Neural cell (in vitro differentiated cells): Measurements from ENCODE around the gene TOPORS. TPM values are rescaled to one million over a fixed set of nuclear protein-coding genes. Genes with fewer than 3 reads are reported as not detected.

Experiments
- H2AFZ ChIP-seq: fragments of 200-600, 300-800 bp; sonication (generic), shearing (Covaris generic); 2 replicates; pipeline ENCODE4 v1.6.0; 2014; ENCODE audit warnings: low read depth, mild to moderate bottlenecking, antibody characterized with exemption, low read length, moderate library complexity
- H3F3A ChIP-seq: fragments of 200-600 bp; shearing (Covaris generic); 2 replicates; pipeline ENCODE4 v1.6.1; 2016; ENCODE audit warnings: mild to moderate bottlenecking, moderate library complexity, mixed read lengths, antibody characterized with exemption, low read length; ENCODE audit not compliant: insufficient read depth, poor library complexity, severe bottlenecking
- H3K27ac ChIP-seq: fragments of 200-600, 300-800 bp; sonication (generic), shearing (Covaris generic); 2 replicates; pipeline ENCODE4 v1.5.1; 2014; ENCODE audit warnings: mild to moderate bottlenecking, low read length, moderate library complexity
- H3K27me3 ChIP-seq: fragments of 300-800, 200-600 bp; sonication (generic), shearing (Covaris generic); 2 replicates; pipeline ENCODE4 v1.6.0; 2014; ENCODE audit warnings: mild to moderate bottlenecking, low read depth, low read length, moderate library complexity; ENCODE audit not compliant: insufficient read depth
- H3K36me3 ChIP-seq: fragments of 300-800, 200-600 bp; sonication (generic), shearing (Covaris generic); 2 replicates; pipeline ENCODE4 v1.5.1; 2014; ENCODE audit warnings: mild to moderate bottlenecking, antibody characterized with exemption, low read length, moderate library complexity; ENCODE audit not compliant: insufficient read depth
- H3K4me2 ChIP-seq: fragments of 300-800, 200-600 bp; sonication (generic), shearing (Covaris generic); 2 replicates; pipeline ENCODE4 v1.6.0; 2014; ENCODE audit warnings: mild to moderate bottlenecking, low read length
- H3K4me3 ChIP-seq: fragments of 300-800, 200-600 bp; sonication (generic), shearing (Covaris generic); 2 replicates; pipeline ENCODE4 v1.5.1; 2014; ENCODE audit warnings: mild to moderate bottlenecking, low read length, moderate library complexity
- H3K79me2 ChIP-seq: fragments of 200-600 bp; shearing (Covaris generic); replicated peaks from 2 replicates; pipeline ENCODE4 v1.6.0; 2014; ENCODE audit warnings: mild to moderate bottlenecking, low read length, moderate library complexity; ENCODE audit not compliant: insufficient read depth
- H3K9ac ChIP-seq: fragments of 300-800, 200-600 bp; sonication (generic), shearing (Covaris generic); 2 replicates; pipeline ENCODE4 v1.6.1; 2016; ENCODE audit warnings: mild to moderate bottlenecking, low read length, mixed read lengths
- H3K9me2 ChIP-seq: fragments of 200-600 bp; shearing (Covaris generic); 2 replicates; pipeline ENCODE4 v1.6.1; 2016; ENCODE audit warnings: mild to moderate bottlenecking, low read length, mixed read lengths; ENCODE audit not compliant: insufficient read depth
- H3K9me3 ChIP-seq: fragments of 200-600, 300-800 bp; sonication (generic), shearing (Covaris generic); 2 replicates; pipeline ENCODE4 v1.6.1; 2016; ENCODE audit warnings: mild to moderate bottlenecking, mixed run types, low read length, moderate library complexity, mixed read lengths
- H4K20me1 ChIP-seq: fragments of 200-600 bp; shearing (Covaris generic); 2 replicates; pipeline ENCODE4 v1.6.1; 2016; ENCODE audit warnings: mild to moderate bottlenecking, mixed run types; ENCODE audit not compliant: insufficient read depth
- EP300 ChIP-seq: fragments of 450-650 bp; conservative IDR thresholded peaks from 2 replicates; pipeline ENCODE4 v1.6.1; 2014; ENCODE audit warnings: antibody characterized with exemption, mild to moderate bottlenecking, moderate library complexity; ENCODE audit not compliant: poor library complexity, severe bottlenecking
- EZH2 ChIP-seq: fragments of 200-600, 300-800 bp; shearing (Covaris generic), sonication (generic); IDR thresholded peaks from 2 replicates; pipeline ENCODE4 v1.6.1; 2014; ENCODE audit warnings: antibody characterized with exemption, low read length, borderline replicate concordance, mild to moderate bottlenecking; ENCODE audit not compliant: insufficient read depth, poor library complexity, severe bottlenecking
- MXI1 ChIP-seq: fragments of 450-650 bp; conservative IDR thresholded peaks from 2 replicates; pipeline ENCODE4 v1.6.1; 2014; ENCODE audit warnings: antibody characterized with exemption, mild to moderate bottlenecking; ENCODE audit not compliant: poor library complexity, severe bottlenecking
- POLR2AphosphoS5 ChIP-seq: IDR thresholded peaks from 2 replicates; pipeline ENCODE4 v1.6.1; 2012
- RAD21 ChIP-seq: fragments of 450-650 bp; conservative IDR thresholded peaks from 2 replicates; pipeline ENCODE4 v1.6.1; 2014; ENCODE audit warnings: antibody characterized with exemption, mild to moderate bottlenecking, moderate library complexity
- SMC3 ChIP-seq: fragments of 450-650 bp; conservative IDR thresholded peaks from 2 replicates; pipeline ENCODE4 v1.6.1; 2014; ENCODE audit warnings: antibody characterized with exemption, mild to moderate bottlenecking, moderate library complexity; ENCODE audit not compliant: poor library complexity
- TAF1 ChIP-seq: IDR thresholded peaks from 2 replicates; pipeline ENCODE4 v1.6.1; 2012; ENCODE audit warnings: low read depth
- polyA plus RNA-seq: library from polyadenylated mRNA; depleted of rRNA; stranded (reverse); fragments of >200 nt; gene quantifications from 2 replicates; pipeline ENCODE4 v1.2.3, GENCODE V29; 2014
- TF ChIP-seq, protein P1 (sequence below): IDR thresholded peaks from 2 replicates; pipeline ENCODE4 v1.6.1; 2012; ENCODE audit warnings: borderline replicate concordance
- TF ChIP-seq, protein P2 (sequence below): fragments of 450-650 bp; IDR thresholded peaks from 2 replicates; pipeline ENCODE4 v1.5.1; 2014; ENCODE audit warnings: antibody characterized with exemption, mild to moderate bottlenecking, moderate library complexity; ENCODE audit not compliant: poor library complexity, severe bottlenecking

Gene TOPORS
- polyA plus RNA-seq, 1 donor from 2014 or later = 18.0 TPM

GRCh38 chr9:32533816-32534215 is 18.6 kb downstream of the TOPORS start:
- H3K9me3 ChIP-seq = no peaks in the 10 kb centered on the region
- no peak overlapping the region for H2AFZ ChIP-seq
- H3K79me2 ChIP-seq = no peaks in the 10 kb centered on the region
- no peaks in the 10 kb centered on the region for H3F3A ChIP-seq
- H3K27ac ChIP-seq = no peak overlapping the region
- TF ChIP-seq POLR2AphosphoS5 (no peak), SMC3 (no peak), EZH2 (no peak), RAD21 (no peak), TAF1 (no peak), MXI1 (no peak), EP300 (no peak)
- TF ChIP-seq, protein P1, sequence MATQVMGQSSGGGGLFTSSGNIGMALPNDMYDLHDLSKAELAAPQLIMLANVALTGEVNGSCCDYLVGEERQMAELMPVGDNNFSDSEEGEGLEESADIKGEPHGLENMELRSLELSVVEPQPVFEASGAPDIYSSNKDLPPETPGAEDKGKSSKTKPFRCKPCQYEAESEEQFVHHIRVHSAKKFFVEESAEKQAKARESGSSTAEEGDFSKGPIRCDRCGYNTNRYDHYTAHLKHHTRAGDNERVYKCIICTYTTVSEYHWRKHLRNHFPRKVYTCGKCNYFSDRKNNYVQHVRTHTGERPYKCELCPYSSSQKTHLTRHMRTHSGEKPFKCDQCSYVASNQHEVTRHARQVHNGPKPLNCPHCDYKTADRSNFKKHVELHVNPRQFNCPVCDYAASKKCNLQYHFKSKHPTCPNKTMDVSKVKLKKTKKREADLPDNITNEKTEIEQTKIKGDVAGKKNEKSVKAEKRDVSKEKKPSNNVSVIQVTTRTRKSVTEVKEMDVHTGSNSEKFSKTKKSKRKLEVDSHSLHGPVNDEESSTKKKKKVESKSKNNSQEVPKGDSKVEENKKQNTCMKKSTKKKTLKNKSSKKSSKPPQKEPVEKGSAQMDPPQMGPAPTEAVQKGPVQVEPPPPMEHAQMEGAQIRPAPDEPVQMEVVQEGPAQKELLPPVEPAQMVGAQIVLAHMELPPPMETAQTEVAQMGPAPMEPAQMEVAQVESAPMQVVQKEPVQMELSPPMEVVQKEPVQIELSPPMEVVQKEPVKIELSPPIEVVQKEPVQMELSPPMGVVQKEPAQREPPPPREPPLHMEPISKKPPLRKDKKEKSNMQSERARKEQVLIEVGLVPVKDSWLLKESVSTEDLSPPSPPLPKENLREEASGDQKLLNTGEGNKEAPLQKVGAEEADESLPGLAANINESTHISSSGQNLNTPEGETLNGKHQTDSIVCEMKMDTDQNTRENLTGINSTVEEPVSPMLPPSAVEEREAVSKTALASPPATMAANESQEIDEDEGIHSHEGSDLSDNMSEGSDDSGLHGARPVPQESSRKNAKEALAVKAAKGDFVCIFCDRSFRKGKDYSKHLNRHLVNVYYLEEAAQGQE = no peak
- TF ChIP-seq, protein P2, sequence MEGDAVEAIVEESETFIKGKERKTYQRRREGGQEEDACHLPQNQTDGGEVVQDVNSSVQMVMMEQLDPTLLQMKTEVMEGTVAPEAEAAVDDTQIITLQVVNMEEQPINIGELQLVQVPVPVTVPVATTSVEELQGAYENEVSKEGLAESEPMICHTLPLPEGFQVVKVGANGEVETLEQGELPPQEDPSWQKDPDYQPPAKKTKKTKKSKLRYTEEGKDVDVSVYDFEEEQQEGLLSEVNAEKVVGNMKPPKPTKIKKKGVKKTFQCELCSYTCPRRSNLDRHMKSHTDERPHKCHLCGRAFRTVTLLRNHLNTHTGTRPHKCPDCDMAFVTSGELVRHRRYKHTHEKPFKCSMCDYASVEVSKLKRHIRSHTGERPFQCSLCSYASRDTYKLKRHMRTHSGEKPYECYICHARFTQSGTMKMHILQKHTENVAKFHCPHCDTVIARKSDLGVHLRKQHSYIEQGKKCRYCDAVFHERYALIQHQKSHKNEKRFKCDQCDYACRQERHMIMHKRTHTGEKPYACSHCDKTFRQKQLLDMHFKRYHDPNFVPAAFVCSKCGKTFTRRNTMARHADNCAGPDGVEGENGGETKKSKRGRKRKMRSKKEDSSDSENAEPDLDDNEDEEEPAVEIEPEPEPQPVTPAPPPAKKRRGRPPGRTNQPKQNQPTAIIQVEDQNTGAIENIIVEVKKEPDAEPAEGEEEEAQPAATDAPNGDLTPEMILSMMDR = no peak
- H4K20me1 ChIP-seq = no peaks in the 10 kb centered on the region
- no peaks in the 10 kb centered on the region for H3K27me3 ChIP-seq
- H3K9me2 ChIP-seq = no peaks in the 10 kb centered on the region
- H3K9ac ChIP-seq = no peak overlapping the region
- no peaks in the 10 kb centered on the region for H3K36me3 ChIP-seq
- no peak overlapping the region for H3K4me3 ChIP-seq
- H3K4me2 ChIP-seq = no peak overlapping the region

DNA sequence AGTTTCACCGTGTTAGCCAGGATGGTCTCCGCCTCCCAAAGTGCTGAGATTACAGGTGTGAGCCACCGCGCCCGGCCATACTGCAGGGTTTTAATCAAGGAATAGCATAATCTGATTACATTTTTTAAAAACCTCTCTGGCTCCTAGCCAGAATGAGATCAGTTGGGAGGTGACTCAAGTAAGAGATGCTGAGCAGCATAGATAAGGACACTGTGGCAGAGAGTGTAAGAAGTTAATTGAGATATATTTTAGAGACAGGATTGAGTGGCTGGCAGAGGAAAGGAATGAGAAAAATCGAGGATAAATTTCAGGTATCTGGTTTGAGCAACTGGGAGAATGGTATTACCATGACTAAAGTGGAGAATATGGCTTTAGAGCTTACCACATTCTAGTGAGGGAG is 19.1 kb downstream of the TOPORS start:
- Histone ChIP-seq H3K4me2 (no peak overlapping the region), H3K27ac (no peak overlapping the region)
- no peak for TF ChIP-seq EP300
- TF ChIP-seq RAD21 = no peak
- TF ChIP-seq MXI1 = no peak
- TF ChIP-seq TAF1 = no peak
- TF ChIP-seq, protein P2 = no peak
- no peak for TF ChIP-seq SMC3
- no peak for TF ChIP-seq POLR2AphosphoS5
- TF ChIP-seq, protein P1 = no peak
- TF ChIP-seq EZH2 = no peak

More for the DNA sequence above, 19.1 kb downstream of the TOPORS start:
- H3K9me2 ChIP-seq = no peaks in the 10 kb centered on the region
- H3K9me3 ChIP-seq = no peaks in the 10 kb centered on the region
- H3K27me3 ChIP-seq = no peaks in the 10 kb centered on the region
- H3F3A ChIP-seq = no peaks in the 10 kb centered on the region
- no peak overlapping the region for H2AFZ ChIP-seq
- no peaks in the 10 kb centered on the region for H3K36me3 ChIP-seq
- H3K79me2 ChIP-seq = no peaks in the 10 kb centered on the region
- H4K20me1 ChIP-seq = no peaks in the 10 kb centered on the region
- no peak overlapping the region for H3K4me3 ChIP-seq
- no peak overlapping the region for H3K9ac ChIP-seq
